ENCODE data around the gene TPR. TPM values are rescaled to one million over a fixed set of nuclear protein-coding genes. Genes with fewer than 3 reads are reported as not detected.

The TPR gene
- total RNA-seq, 1 donor: 68.8 TPM

DNA sequence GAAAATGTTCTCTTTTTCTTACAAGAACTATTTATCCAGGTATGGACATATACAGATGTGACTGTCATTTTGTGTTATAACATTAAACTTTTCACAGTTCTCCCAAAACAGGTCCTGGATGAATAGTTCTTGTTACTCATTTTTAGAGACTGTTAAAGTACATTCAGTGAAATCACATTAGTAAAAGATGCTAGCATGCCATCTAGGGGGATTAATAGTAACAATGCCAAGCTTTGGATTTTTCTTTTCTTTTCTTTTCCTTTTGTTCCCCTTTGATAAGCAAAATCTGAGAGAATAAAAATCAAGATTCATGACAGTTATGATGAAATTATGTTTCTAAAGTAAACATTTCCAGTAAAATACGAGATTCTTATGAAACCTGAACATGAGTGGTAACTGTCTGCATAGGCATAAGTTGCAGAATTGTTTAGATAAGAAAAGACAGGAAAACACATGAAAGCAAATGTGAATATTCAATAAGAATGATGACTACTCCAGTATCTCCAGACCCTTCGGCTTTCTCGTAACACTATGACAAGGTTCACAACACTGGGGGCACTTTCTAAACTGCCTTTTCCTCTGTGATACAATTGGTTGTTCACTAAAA is 77.5 kb downstream of the TPR start:
- no peaks in the 10 kb centered on the region for H4K20me1 ChIP-seq (ENCODE audit: insufficient read depth, low read length)
- no peaks in the 10 kb centered on the region for H3K36me3 ChIP-seq (ENCODE audit: insufficient read depth, low read length)
- H3K4me2 ChIP-seq (ENCODE audit: insufficient read depth, low read length): no peak overlapping the region
- no peaks in the 10 kb centered on the region for H3K27me3 ChIP-seq (ENCODE audit: insufficient read depth, low read length)
- TF ChIP-seq, protein P1, sequence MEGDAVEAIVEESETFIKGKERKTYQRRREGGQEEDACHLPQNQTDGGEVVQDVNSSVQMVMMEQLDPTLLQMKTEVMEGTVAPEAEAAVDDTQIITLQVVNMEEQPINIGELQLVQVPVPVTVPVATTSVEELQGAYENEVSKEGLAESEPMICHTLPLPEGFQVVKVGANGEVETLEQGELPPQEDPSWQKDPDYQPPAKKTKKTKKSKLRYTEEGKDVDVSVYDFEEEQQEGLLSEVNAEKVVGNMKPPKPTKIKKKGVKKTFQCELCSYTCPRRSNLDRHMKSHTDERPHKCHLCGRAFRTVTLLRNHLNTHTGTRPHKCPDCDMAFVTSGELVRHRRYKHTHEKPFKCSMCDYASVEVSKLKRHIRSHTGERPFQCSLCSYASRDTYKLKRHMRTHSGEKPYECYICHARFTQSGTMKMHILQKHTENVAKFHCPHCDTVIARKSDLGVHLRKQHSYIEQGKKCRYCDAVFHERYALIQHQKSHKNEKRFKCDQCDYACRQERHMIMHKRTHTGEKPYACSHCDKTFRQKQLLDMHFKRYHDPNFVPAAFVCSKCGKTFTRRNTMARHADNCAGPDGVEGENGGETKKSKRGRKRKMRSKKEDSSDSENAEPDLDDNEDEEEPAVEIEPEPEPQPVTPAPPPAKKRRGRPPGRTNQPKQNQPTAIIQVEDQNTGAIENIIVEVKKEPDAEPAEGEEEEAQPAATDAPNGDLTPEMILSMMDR (IDR thresholded peaks at IDR 0.05; ENCODE audit: extremely low read depth, low read depth, low read length): no peak
- no peaks in the 10 kb centered on the region for H3K9me3 ChIP-seq (ENCODE audit: low read depth, low read length)
- H3K27ac ChIP-seq (ENCODE audit: low read depth, low read length): no peak overlapping the region
- H3K79me2 ChIP-seq (ENCODE audit: insufficient read depth, low read length): no peaks in the 10 kb centered on the region
- DNase-seq (ENCODE audit: insufficient read length, low spot score, missing footprints): no peak
- no peaks in the 10 kb centered on the region for H3K4me1 ChIP-seq (ENCODE audit: insufficient read depth, low read length)
- H3K4me3 ChIP-seq (ENCODE audit: insufficient read depth, low read length): no peak overlapping the region
- no peak overlapping the region for H2AFZ ChIP-seq (ENCODE audit: low read length)

DNA sequence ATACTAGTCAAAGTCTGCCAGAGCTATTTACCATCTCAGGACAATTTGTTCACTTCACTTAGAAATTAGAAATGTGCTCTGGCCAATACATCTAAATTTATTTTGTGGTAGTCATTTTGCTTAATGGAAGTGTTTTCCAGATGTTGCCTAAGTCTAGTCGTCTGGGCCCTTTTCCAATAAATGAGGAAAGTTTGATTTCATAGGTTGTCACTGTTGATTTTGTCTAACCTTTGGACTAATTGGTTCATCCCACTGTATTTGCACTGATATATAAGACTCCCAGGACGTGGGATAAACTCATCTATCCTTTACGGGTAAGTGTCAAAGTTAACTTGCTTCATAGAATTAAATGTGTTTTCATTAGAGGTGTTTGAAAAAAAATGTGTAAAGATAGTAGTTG is 79.1 kb downstream of the TPR start, which contains the start of gene PRG4:
PRG4 (plus strand) TSS at position 300 of the 400 bp plus-strand sequence.
- no peaks in the 10 kb centered on the region for H3K27me3 ChIP-seq (ENCODE audit: insufficient read depth, low read length)
- no peak within 1 kb of the TSS for H2AFZ ChIP-seq (ENCODE audit: low read length)
- no peaks in the 10 kb centered on the region for H3K9me3 ChIP-seq (ENCODE audit: low read depth, low read length)
- H3K4me2 ChIP-seq (ENCODE audit: insufficient read depth, low read length): no peak within 1 kb of the TSS
- H3K79me2 ChIP-seq (ENCODE audit: insufficient read depth, low read length): no peaks in the 10 kb centered on the region
- H3K4me1 ChIP-seq (ENCODE audit: insufficient read depth, low read length): no peaks in the 10 kb centered on the region
- no peak for DNase-seq (ENCODE audit: insufficient read length, low spot score, missing footprints)
- no peak within 1 kb of the TSS for H3K4me3 ChIP-seq (ENCODE audit: insufficient read depth, low read length)
- TF ChIP-seq, protein P1 (IDR thresholded peaks at IDR 0.05; ENCODE audit: extremely low read depth, low read depth, low read length): no peak
- H3K36me3 ChIP-seq (ENCODE audit: insufficient read depth, low read length): no peaks in the 10 kb centered on the region
- no peaks in the 10 kb centered on the region for H4K20me1 ChIP-seq (ENCODE audit: insufficient read depth, low read length)
- no peak within 1 kb of the TSS for H3K27ac ChIP-seq (ENCODE audit: low read depth, low read length)

DNA sequence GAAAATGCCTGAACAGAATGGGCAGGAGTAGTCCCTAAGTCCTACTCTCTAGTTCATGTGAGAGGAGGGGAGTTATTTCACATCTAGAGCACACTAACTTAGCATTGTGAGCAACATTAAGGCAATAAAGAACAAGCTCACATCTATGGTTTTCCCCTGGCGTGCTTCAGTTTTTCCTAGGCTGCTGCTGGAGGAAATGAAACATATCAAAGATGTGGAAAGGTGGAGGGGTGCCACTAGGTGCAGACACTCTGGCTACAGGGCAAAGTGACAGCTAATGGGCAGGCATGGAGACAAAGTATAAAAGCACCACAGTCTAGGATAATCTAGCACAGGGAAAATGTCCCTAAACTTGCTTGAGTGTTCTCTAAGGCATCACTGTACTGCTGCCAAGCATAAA is 82.2 kb downstream of the TPR start:
- TF ChIP-seq, protein P1 (IDR thresholded peaks at IDR 0.05; ENCODE audit: extremely low read depth, low read depth, low read length): no peak
- Histone ChIP-seq H3K27ac (ENCODE audit: low read depth, low read length) (no peak overlapping the region), H4K20me1 (ENCODE audit: insufficient read depth, low read length) (no peaks in the 10 kb centered on the region), H3K4me1 (ENCODE audit: insufficient read depth, low read length) (no peaks in the 10 kb centered on the region), H3K27me3 (ENCODE audit: insufficient read depth, low read length) (no peaks in the 10 kb centered on the region), H3K9me3 (ENCODE audit: low read depth, low read length) (no peaks in the 10 kb centered on the region), H2AFZ (ENCODE audit: low read length) (no peak overlapping the region), H3K4me3 (ENCODE audit: insufficient read depth, low read length) (no peak overlapping the region), H3K36me3 (ENCODE audit: insufficient read depth, low read length) (no peaks in the 10 kb centered on the region), H3K4me2 (ENCODE audit: insufficient read depth, low read length) (no peak overlapping the region), H3K79me2 (ENCODE audit: insufficient read depth, low read length) (no peaks in the 10 kb centered on the region)
- DNase-seq (ENCODE audit: insufficient read length, low spot score, missing footprints): no peak

DNA sequence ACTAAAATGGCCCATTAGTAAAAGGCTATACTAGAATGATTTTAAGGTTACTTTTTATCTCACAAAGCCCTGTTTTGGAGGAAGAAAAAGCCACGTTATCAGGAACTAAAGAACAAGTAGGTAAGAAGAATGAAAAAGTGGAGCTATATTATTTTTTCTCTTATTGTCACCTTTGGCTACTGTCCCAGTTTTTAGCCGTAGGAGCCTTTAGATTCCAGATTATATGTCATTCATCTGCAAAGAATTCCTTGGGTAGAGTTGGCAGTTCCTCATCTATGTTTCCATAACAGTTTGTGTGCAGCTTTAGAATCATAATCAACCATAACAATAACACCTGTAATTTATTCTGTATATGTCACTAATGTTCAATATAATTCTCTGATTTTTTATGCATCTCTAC is 83.8 kb downstream of the TPR start:
- Histone ChIP-seq H4K20me1 (ENCODE audit: insufficient read depth, low read length) (no peaks in the 10 kb centered on the region), H2AFZ (ENCODE audit: low read length) (no peak overlapping the region), H3K27ac (ENCODE audit: low read depth, low read length) (no peak overlapping the region), H3K4me2 (ENCODE audit: insufficient read depth, low read length) (no peak overlapping the region), H3K9me3 (ENCODE audit: low read depth, low read length) (no peaks in the 10 kb centered on the region), H3K4me3 (ENCODE audit: insufficient read depth, low read length) (no peak overlapping the region), H3K4me1 (ENCODE audit: insufficient read depth, low read length) (peaks cover 4% of the 10 kb centered on the region), H3K27me3 (ENCODE audit: insufficient read depth, low read length) (no peaks in the 10 kb centered on the region), H3K79me2 (ENCODE audit: insufficient read depth, low read length) (no peaks in the 10 kb centered on the region), H3K36me3 (ENCODE audit: insufficient read depth, low read length) (no peaks in the 10 kb centered on the region)
- TF ChIP-seq, protein P1 (IDR thresholded peaks at IDR 0.05; ENCODE audit: extremely low read depth, low read depth, low read length): no peak
- DNase-seq (ENCODE audit: insufficient read length, low spot score, missing footprints): peak; percentile 61
